IPS-NIHi7 (cell line): ENCODE measurements around the gene SLC25A30.

Experiments used
- DNase-seq: peaks from one replicate; pipeline ENCODE4 v3.0.0; 2012; ENCODE audit warnings: mixed read lengths; ENCODE audit errors: extremely low spot score

The SLC25A30 gene

GRCh38 chr13:45417790-45418534, at the start of gene SLC25A30:
Gene SLC25A30 (minus strand): TSS chr13:45418373. CDS start chr13:45411425, 6,948 bp downstream.
- peak; percentile 96 for DNase-seq

- no peak for DNase-seq
Observed at GRCh38 chr13:45466359-45466758, 48.2 kb upstream of the SLC25A30 start.

GRCh38 chr13:45464687-45465453, 46.7 kb upstream of the SLC25A30 start, which contains the start of gene COG3:
Gene COG3 (plus strand): TSS chr13:45464939. CDS start chr13:45465037, 98 bp downstream.
- peak; percentile 97 for DNase-seq

GRCh38 chr13:45464141-45464686, 46.0 kb upstream of the SLC25A30 start:
- DNase-seq, result no peak

GRCh38 chr13:45456196-45456972, 38.2 kb upstream of the SLC25A30 start:
- no peak for DNase-seq

GRCh38 chr13:45454204-45454603, 36.0 kb upstream of the SLC25A30 start:
- no peak for DNase-seq

- DNase-seq, result no peak
Observed at GRCh38 chr13:45451282-45451681, 33.1 kb upstream of the SLC25A30 start.

GRCh38 chr13:45448965-45449559, 30.9 kb upstream of the SLC25A30 start:
- no peak for DNase-seq

GRCh38 chr13:45447050-45447661, 29.0 kb upstream of the SLC25A30 start:
- no peak for DNase-seq

GRCh38 chr13:45446181-45446580, 28.0 kb upstream of the SLC25A30 start:
- no peak for DNase-seq

- DNase-seq, result no peak
Observed at GRCh38 chr13:45445053-45445452, 26.9 kb upstream of the SLC25A30 start.

- no peak for DNase-seq
Observed at GRCh38 chr13:45441633-45442032, 23.5 kb upstream of the SLC25A30 start.

GRCh38 chr13:45439781-45440462, 21.7 kb upstream of the SLC25A30 start:
- no peak for DNase-seq

GRCh38 chr13:45439008-45439407, 20.8 kb upstream of the SLC25A30 start:
- DNase-seq, result no peak

GRCh38 chr13:45437947-45438346, 19.8 kb upstream of the SLC25A30 start:
- DNase-seq, result no peak

GRCh38 chr13:45436953-45437352, 18.8 kb upstream of the SLC25A30 start:
- no peak for DNase-seq

GRCh38 chr13:45436332-45436731, 18.2 kb upstream of the SLC25A30 start:
- no peak for DNase-seq

- no peak for DNase-seq
Observed at GRCh38 chr13:45434556-45435371, 16.6 kb upstream of the SLC25A30 start.

GRCh38 chr13:45433381-45433790, 15.2 kb upstream of the SLC25A30 start:
- DNase-seq, result no peak
